Measurements from ENCODE around the gene RAP1GAP. TPM values are rescaled to one million over a fixed set of nuclear protein-coding genes. Genes with fewer than 3 reads are reported as not detected.

RAP1GAP gene
- total and polyA plus RNA-seq, 2 of the 13 experiments (the other 11 are each of a cell fraction or from before 2014, with no cell fraction given), result 11.9 to 37.5 TPM

GRCh38 chr1:21585037-21585436 lies 84.1 kb downstream of the RAP1GAP start (continued):
- TF ChIP-seq SKIL (CRISPR knock-in tag; IDR thresholded peaks at IDR 0.05; ENCODE audit: borderline replicate concordance) (peak; percentile 84), SOX13 (IDR thresholded peaks at IDR 0.05) (no peak), SOX13 (CRISPR knock-in tag; conservative IDR thresholded peaks at IDR 0.05 in 1 of 2, IDR thresholded peaks at IDR 0.05 in 1 of 2) (0 out of 4 replicates have a peak, but pooled peaks of 1 of the 2 experiments have one; percentile 2), KLF6 (CRISPR knock-in tag; IDR thresholded peaks at IDR 0.05) (no peak), ETV5 (CRISPR knock-in tag; IDR thresholded peaks at IDR 0.05; ENCODE audit: borderline replicate concordance) (peak; percentile 21; the same call in 1 of the 2 replicates), SOX6 (IDR thresholded peaks at IDR 0.05) (no peak), SOX6 (CRISPR knock-in tag; IDR thresholded peaks at IDR 0.05) (peak; percentile 44), ZMYM3 (CRISPR knock-in tag; IDR thresholded peaks at IDR 0.05) (0 out of 2 replicates have a peak, but pooled peaks have one; percentile 23), RARA (CRISPR knock-in tag; IDR thresholded peaks at IDR 0.05) (peak; percentile 73), MED8 (CRISPR knock-in tag; IDR thresholded peaks at IDR 0.05; ENCODE audit: insufficient replicate concordance) (no peak), ZNF512B (CRISPR knock-in tag; IDR thresholded peaks at IDR 0.05; ENCODE audit: borderline replicate concordance) (no peak), ZNF292 (CRISPR knock-in tag; IDR thresholded peaks at IDR 0.05; ENCODE audit: borderline replicate concordance, low read depth) (0 out of 2 replicates have a peak, but pooled peaks have one; percentile 19), ZBTB49 (CRISPR knock-in tag; IDR thresholded peaks at IDR 0.05; ENCODE audit: borderline replicate concordance) (no peak), TERF1 (CRISPR knock-in tag; IDR thresholded peaks at IDR 0.05) (no peak), ZSCAN12 (CRISPR knock-in tag; IDR thresholded peaks at IDR 0.05) (no peak), SAP130 (CRISPR knock-in tag; IDR thresholded peaks at IDR 0.05; ENCODE audit: low read depth) (peak; percentile 41; the same call in 1 of the 2 replicates), ZNF567 (CRISPR knock-in tag; IDR thresholded peaks at IDR 0.05; ENCODE audit: borderline replicate concordance) (no peak)

Data from HepG2 (cell line).